Adrenal gland (tissue), 5 donors: ENCODE data around the gene CNOT6.
"Not testable (repeated sequence)": the region's sequence is repeated elsewhere in the genome, so short reads cannot be mapped to it uniquely, and the experiment has no call there.

Experiments used
- CTCF ChIP-seq, 6 experiments: fragments of 450-650 bp in 4 of 6; fragments of 200-600 bp in 2 of 6; sonication (generic) in 1 of 6; IDR thresholded peaks; 1 replicate in 5 of 6; 2 replicates in 1 of 6; pipeline versions ENCODE4 v1.5.1 to v1.8.0; 2016 to 2021; ENCODE audit warnings: antibody characterized with exemption in 6 of 6, mild to moderate bottlenecking in 2 of 6, moderate library complexity in 1 of 6
- POLR2A ChIP-seq, 2 donors: fragments of 450-650 bp; IDR thresholded peaks; one replicate each; pipeline ENCODE4 v1.6.1; 2017; ENCODE audit warnings: antibody characterized with exemption in 2 of 2, mild to moderate bottlenecking in 2 of 2, moderate library complexity in 1 of 2
- donor health status: DM: no; HTN: no; CAD: no.

- TF ChIP-seq CTCF, POLR2A (IDR thresholded peaks at IDR 0.05): not testable (repeated sequence)
Measured at GRCh38 chr5:180531036-180531585, 36.9 kb downstream of the CNOT6 start.
